HT1080 (cell line): ENCODE data around the gene ZC3H12C. TPM values are rescaled to one million over a fixed set of nuclear protein-coding genes. Genes with fewer than 3 reads are reported as not detected.
A peak's percentile ranks its signal among the peaks of the same experiment; 100 is the strongest.

Source experiments
- DNase-seq: peaks from one replicate; pipeline ENCODE4 v3.0.0-alpha.2; 2015; ENCODE audit warnings: low read depth
- total RNA-seq: library from RNA; depleted of rRNA; stranded (reverse); fragments of >200 nt; shearing (Covaris generic); gene quantifications from 2 replicates; pipeline ENCODE4 v1.2.3, GENCODE V29; 2014

Gene ZC3H12C
- total RNA-seq, 1 experiment from 2014 or later, result 8.3 TPM

DNA sequence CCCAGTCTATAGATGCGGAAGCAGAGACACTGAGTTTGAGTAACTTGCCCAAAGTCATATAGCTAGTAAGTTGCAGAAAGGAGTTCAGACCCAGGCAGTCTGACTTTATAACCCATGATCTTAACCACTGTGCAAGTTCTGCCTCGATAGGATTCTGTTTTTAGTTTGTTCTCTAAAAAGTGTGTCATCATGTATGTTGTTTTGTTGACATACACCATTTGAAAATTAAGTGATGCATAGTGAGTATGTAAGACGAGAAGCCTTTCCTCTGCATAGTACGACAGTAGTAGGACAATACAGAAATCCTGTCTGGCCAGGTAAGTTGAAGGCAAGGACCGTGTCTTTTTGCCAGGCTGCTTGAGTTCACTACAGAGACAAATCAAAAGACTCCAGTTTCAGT lies 3.3 kb downstream of the ZC3H12C start:
- no peak for DNase-seq

DNA sequence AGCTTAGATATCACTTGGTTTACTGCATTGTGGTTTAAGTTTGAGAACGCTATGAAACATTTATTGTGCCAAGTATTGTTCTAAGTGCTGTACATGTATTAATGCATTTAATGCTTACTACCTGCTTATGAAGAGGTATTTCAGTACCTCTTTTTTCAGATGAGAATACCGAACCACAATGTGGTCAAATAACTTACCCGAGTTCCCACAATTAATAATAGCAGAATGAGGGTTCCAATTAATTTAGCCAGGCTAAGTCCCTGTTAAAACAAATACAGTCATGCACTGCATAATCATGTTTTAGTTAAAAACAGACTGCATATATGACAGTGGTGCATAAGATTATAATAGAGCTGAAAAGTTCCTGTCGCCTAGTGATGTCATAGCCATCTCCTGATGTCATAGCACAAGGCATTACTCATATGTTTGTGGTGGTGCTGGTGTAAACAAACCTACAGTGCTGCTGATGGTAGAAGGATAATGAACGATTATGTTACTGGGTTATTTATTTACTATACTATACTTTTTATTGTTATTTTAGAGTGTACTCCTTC lies 4.3 kb downstream of the ZC3H12C start:
- DNase-seq, result no peak

DNA sequence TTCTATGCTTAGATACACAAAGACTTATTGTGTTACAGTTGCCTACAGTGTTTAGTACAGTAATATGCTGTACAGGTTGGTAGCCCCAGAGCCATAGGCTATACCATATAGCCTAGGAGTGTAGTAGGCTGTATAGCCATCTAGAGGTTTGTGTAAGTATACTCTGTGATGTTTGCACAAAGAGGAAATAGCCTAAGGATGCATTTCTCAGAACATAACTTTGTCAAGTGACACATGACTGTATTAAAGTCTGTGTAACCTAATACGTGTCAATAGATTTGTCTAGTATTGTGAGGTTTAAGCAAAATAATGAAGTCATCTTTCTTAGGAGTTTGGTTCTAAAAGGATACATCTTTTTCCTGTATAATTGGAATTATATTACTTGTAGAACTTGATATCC lies 5.5 kb downstream of the ZC3H12C start:
- no peak for DNase-seq

DNA sequence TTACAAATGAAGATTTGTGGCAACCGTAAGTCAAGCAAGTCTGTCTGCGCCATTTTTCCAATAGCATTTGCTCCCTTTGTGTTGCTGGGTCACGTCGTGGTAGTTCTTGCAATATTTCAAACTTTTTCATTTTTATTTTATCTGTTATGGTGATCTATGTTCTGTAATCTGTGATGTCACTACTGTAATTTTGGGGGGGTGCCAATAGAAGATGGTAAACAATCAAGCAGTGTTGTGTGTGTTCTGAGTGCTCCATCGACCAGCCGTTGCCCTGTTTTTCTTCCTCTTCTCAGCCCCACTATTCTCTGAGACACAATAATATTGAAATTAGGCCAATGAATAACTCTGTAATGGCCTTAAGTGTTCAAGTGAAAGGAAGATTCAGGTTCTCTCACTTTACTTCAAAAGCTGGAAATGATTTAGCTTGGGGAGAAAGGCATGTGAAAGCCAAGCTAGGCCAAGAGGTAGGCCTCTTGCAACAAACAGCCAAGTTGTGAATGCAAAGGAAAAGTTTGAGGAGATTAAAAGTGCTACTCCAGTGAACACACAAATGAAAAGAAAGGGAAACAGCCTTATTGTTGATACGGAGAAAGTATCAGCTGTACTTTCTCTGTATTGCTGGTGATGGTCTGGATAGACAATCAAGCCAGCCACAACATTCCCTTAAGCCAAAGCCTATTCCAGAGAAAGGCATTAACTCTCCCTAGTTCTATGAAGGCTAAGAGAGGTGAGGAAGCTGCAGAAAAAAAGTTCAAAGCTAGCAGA lies 7.5 kb downstream of the ZC3H12C start:
- DNase-seq, result no peak

DNA sequence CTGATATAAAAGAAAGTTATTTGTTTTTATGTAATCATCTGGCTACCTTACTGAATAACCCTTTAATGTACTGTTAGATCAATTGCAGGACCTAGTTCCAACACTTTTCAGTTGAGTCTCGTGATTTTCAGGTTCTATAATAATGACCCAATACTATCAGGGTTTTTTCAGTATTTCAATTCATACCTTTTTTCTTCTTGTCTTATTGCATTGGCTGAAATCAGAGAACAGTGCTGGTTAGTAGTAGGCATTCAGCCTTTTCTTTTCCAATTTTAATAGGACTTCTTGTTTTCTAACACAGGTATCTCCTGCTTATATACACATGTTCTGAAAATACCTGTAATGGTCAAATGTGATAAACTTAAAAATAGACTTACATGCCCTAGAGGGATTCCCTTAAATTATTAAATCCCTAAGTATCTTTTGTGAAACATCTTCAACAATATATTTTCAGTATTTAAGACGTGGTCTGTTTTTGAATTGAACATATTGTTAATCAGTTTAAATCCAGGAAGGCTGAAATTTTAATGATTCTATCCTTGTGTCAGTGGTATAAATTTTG lies 13.6 kb downstream of the ZC3H12C start:
- DNase-seq, result no peak

DNA sequence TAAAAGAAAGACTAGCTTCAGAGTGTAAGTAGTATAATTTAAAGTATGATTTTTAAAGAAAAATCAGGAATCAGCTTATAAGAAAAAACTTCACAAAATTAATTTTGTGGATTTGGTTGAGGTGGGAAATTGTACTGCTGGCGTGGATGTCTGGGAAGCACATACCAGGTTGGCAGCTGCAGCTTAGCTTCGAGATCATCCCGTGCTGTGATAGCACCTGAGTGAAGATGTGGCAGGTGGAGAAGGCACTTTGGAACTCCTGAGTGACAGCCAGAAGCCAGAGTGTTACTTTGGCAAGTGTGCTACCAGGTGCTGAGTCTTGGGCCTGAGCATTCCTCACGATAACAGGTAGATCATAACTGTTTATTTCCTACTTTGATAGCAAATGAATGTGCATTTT lies 17.7 kb downstream of the ZC3H12C start:
- no peak for DNase-seq

DNA sequence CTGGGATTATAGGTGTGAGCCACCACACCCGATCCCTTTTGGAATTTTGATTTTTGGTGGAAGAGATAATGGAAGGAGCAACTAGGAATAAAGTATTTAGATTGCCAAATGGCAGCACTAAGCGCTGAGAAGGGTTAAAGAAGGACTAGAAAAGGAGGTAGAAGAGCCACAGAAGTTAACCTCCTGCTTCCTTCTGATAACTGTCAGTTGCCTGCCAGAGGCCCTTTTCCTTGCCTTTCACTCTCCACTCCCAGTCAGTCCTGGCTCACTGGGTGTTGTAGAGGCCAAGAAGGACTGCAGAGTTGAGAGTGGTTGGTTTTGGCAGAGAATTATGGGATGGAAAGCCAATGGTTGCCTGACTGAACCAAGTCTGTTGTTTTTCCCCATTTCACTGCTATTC lies 19.3 kb downstream of the ZC3H12C start:
- DNase-seq, result no peak

DNA sequence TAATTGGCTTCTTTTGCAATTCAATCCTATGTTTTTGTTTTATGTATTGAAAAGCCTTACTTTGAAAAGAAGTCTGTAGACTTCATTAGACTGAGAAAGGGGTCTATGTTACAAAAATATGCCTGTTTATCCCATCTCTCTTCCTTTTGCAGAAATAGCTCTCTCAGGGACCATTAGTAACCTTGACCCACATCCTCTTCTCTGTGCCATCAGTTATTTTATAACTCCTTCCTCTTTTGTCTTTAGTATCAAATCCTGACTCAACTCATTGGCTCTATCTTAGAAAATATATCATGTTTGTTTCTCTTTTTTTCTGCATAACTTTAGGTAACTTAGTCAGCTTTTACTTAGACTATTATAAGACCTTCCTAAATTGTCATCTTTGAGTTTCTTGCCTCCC lies 20.3 kb downstream of the ZC3H12C start:
- no peak for DNase-seq

DNA sequence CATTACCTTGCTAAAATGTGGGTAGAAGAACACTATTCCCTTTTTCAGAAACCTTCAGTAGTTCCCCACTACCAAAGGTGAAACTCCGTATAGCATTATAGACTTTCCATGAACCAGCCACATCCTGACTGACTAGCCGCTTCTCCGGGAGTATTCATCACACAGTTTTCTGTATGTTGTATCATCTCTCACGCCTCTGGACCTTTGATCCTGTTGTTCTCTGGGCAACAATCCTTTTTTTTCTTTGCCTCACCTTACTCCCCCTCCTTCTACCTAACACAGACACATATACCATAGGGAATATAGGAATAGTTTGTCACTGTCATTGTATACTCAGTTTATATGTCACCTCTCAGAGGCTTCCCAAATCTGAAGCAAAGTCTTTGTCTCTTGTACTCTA lies 20.8 kb downstream of the ZC3H12C start:
- no peak for DNase-seq

DNA sequence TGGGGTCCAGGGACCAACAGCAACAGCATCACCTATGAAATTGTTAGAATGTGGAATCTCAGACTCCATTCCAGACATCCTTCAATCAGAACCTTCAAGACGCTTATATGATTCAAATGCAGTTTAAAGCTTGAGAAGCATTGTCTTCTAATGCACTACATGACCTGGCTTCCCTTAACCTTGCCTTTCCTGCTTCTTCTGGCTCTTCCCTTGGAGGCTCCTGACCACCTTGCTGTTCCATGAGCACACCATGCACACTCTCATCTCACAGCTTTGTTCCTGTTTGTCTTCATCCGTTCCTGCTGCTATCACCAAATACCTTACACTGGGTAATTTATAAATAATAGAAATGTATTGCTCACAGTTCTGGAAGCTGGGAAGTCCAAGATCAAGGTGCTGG lies 26.1 kb downstream of the ZC3H12C start:
- no peak for DNase-seq

DNA sequence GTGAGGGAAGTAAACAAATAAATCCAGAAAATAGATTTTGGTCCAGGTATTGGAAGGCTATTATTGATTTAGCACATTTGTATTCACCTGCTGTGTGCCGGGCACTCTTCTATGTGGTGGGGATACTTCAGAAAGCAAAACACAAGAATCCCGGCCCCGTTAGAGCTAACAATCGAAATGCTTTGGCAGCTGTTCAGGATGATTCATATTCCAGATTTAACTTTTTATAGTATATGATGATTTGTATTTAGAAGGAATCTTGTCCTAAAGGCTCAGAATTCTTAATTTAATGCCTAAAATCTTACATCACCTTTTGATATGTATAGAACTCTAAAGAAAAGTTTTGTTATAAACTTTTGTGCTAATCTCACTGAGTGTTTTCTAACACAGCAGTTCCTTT lies 28.0 kb downstream of the ZC3H12C start:
- DNase-seq, result peak; percentile 46

DNA sequence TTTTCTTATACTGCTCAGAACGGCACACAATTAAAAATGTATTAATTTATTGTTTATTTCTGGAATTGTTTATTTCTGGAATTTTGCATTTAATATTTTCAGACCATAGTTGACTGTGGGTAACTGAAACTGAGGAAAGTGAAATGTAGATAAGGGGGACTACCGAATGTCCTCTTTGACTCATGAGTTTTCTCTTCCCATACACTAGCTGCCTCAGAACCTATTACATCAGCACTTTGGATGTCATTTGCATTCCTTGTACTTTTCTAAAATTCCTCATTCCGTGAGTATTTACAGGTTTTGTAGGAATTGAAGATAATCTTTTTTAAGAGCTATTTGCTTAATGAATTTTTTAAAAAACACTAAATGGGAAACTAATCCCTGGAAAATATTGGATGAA lies 29.8 kb downstream of the ZC3H12C start:
- DNase-seq, result no peak

DNA sequence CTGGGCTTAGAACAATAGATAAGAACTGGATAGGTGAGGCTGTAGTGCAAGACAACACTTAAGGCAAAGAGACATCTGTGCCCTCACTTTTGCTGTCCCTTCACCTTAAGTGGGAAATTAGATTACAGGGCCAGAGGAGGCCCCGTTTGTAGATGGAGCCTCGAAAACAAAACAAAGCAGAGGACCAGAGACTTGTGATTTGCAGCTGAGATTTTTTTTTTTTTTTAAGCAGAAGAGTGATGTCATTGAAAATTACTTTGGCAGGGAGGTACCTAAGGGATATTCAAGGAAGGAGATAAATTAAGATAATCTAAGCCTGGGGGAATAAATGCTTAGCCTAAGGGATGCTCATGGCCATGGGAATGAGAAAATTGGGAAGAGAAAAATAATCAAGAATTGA lies 31.4 kb downstream of the ZC3H12C start:
- DNase-seq, result no peak

DNA sequence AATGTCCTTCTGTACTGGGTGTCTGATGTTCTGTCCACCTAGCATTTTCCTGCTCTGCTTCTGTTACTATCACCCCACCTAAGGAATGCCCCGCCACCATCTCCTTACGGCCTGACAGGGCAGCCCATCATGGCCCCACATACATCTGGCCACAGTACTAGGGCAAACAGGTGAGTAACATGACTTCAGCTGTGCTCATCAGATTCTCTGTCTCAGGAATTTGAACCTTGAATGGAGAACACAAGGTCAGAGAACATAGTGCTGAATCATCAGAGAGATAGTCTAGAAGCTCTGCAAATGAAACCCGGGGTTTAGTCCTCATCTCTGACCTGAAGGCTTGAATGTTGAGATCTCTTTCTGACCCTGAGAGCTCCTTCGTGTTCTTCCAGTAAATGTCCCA lies 32.4 kb downstream of the ZC3H12C start:
- peak; percentile 39 for DNase-seq

DNA sequence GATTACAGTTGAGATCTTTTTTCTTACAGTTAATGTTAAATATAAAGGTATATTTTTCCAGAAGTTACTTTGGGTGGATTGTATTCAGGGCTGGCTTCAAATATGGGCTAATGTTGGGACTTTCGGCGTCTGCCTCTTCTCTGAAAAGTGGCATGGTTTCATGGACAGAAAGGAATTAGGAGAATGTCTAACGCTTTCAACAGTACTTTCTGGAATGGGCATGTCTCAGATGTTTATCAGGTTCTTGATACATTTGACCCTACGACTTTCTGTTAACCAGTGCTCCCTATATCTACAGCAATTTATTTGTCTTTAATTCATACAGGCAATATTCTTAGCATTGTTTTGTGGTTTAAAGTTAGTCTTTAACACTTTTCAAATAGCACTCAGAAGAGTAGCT lies 33.7 kb downstream of the ZC3H12C start:
- no peak for DNase-seq

DNA sequence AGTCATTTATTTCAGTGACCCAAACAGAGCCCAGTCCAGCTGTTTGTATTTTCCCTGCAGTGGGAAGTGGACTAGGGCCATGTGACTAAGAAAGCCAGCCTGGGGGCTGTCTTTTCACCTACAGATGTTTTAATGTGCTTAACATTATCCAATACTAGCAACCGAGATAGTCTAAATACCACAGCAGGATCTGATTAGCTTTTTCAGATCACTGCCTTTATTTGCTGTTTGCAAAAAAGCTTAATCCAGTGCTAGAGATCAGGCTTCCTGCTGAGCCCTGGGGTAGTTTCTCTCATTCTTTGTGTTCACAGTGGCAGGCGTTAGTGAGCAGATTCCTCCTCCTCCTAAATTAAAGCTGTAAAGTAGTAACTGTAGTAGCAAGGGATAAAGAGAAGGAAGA lies 35.0 kb downstream of the ZC3H12C start:
- no peak for DNase-seq

DNA sequence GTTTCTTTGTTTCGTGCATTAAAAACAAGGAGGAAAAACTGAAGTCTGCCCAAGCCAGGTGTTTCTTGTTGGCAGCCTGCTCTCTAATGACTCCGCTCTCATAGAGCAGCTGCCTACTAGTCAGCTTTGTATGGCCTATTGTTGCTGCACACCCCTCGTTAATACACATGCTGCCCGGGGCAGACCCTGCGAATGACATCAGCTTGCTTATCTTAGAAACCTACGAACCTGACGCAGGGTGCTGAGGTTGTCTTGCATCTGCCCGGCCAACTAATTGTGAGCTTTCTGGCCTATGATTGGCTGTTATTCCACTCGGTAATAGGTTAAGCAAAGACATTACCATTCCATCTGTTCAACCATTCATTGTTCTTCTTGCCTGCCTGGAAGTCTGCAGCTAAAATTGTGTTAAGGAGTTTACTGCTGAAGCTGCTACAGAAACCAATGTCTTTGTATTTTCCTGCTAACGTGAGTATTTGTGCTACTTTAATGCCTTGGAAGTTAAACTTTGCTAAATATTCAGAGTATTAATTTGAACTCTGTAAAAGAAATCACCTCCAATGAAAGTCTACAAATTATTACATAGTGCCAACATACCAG lies 37.5 kb downstream of the ZC3H12C start:
- DNase-seq, result no peak

DNA sequence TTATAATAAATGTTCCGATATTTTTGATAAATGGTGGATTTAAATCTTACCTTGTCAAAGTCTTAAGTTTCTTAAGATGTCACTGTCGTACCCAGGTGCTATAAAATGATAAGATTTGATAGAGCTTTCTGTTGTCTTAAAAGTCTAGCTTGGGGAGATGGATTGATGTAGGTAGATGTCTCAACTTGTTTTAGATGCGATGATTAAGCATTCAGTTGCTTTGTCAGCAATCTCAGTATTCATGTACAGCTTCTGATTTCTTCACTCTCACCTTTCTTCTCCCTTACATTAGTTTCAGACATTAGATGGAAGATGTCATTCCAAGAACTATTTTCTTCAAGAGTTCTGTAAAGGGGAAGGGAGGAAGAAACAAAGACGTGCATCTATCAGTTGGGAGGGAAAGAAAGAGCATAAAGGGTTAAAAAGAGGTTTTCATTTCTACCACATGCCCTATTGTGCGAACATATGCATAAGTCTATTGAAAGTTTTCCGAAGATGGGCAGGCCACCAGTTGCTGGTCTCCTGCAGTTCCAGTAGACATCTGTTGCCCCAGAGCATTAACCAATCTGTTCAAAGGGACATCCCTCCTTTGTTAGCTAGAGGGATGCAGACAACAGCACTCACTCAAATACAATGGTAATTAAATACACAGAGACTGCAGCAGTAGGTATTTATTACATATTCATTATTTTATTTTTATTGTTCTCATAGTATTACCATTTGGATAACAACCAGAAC lies 38.4 kb downstream of the ZC3H12C start:
- DNase-seq, result no peak

DNA sequence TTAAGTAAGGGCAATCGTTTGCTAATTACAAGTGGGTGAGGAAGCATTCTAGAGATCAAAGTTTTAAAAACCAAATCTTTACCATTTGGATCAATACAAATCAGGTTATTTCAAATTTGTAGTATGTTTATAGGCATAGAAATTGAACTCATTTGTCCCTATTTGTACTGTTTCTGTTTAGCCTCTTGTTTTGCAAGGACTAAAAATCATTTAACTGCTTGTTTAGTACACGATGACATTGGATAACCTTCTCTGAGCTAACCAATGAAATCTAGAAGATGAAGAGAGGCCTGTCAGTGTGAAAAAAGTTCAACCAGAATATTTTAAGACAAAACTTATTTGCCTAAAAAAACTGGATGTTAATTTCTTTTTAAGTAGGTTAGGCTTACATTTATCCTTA lies 40.0 kb downstream of the ZC3H12C start:
- no peak for DNase-seq

DNA sequence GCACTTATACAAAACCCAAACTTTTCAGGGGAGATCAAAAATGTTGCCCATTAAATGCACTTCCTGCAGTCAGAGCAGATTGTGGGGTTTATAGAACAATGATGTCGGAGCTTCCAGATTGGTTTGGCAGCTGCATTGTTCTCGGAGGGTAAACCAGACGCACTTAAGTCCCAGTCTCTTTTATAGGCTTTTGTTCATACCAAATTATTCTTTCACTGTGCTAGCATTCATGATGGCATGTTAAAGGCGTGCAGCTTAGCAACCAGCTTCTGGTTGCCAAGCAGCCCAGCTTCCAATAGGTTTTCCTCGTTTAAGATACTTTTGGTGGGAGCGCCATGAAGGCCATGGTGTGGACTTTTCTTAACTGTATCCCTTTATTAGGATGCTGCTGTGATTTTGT lies 40.9 kb downstream of the ZC3H12C start:
- no peak for DNase-seq

DNA sequence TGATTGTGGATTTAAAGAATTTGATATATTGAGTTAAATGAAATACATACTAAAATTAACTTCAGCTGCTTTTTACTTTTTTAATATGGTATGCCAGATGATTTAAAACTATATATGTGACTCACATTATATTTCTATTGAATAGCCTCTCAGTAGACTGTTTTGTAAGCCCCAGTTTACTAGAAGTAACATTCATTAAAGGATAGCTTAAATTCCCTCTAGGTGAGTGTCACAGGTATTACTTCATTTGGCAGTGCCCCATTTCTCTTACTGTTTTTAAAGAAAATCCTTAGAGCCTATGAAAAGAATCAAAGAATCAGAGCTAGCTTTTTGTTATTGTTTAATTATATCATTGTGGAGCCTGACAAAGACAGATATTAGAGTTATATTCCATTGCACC lies 48.6 kb downstream of the ZC3H12C start:
- no peak for DNase-seq
